Lower leg skin (tissue), 3 donors: Measurements from ENCODE around the gene RAD51B.

Experiments used
- POLR2A ChIP-seq, 2 donors: fragments of 450-650 bp; IDR thresholded peaks; one replicate each; pipeline ENCODE4 v1.6.1; 2016 to 2017; ENCODE audit warnings: antibody characterized with exemption in 2 of 2, mild to moderate bottlenecking in 1 of 2, moderate library complexity in 1 of 2
- TF ChIP-seq, protein P1 (sequence below), 3 donors: fragments of 450-650 bp; IDR thresholded peaks; one replicate each; pipeline ENCODE4 v1.5.1; 2016; ENCODE audit warnings: antibody characterized with exemption in 3 of 3, mild to moderate bottlenecking in 3 of 3, moderate library complexity in 2 of 3

DNA sequence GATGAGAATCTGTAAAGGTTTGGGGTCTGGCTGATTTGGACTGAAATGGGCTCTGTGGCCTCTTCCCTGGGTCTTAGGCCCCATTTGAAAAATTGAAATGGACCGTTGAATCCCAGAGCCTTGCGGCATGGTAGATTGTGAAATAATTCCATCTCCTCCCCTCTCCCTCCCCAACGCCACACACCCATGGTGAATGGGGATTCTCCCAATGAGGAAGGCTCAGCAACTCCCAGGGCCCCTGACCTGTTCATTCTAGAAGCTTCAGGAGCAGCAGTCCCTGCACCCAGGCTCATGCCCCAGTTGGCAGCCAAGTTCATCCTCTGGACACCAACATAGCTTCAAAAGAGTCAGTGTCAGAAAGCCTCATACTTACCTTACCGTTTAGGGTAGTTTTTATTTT is 755.8 kb downstream of the RAD51B start:
- TF ChIP-seq, protein P1, sequence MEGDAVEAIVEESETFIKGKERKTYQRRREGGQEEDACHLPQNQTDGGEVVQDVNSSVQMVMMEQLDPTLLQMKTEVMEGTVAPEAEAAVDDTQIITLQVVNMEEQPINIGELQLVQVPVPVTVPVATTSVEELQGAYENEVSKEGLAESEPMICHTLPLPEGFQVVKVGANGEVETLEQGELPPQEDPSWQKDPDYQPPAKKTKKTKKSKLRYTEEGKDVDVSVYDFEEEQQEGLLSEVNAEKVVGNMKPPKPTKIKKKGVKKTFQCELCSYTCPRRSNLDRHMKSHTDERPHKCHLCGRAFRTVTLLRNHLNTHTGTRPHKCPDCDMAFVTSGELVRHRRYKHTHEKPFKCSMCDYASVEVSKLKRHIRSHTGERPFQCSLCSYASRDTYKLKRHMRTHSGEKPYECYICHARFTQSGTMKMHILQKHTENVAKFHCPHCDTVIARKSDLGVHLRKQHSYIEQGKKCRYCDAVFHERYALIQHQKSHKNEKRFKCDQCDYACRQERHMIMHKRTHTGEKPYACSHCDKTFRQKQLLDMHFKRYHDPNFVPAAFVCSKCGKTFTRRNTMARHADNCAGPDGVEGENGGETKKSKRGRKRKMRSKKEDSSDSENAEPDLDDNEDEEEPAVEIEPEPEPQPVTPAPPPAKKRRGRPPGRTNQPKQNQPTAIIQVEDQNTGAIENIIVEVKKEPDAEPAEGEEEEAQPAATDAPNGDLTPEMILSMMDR (IDR thresholded peaks at IDR 0.05) = no peak
- no peak for TF ChIP-seq POLR2A (IDR thresholded peaks at IDR 0.05)
